Neuronal stem cell (in vitro differentiated cells): Measurements from ENCODE around the gene FSIP1.

ENCODE experiments used
- DNase-seq: peaks from one replicate; pipeline ENCODE4 v3.0.0-alpha.2; 2013; ENCODE audit warnings: low spot score
- H2AFZ ChIP-seq: one replicate; pipeline ENCODE4 v1.6.1; 2013; ENCODE audit warnings: mild to moderate bottlenecking, low read length, inconsistent platforms
- H2AK5ac ChIP-seq: 2 replicates; pipeline ENCODE4 v1.6.1; 2013; ENCODE audit warnings: low read depth, mild to moderate bottlenecking, inconsistent platforms, low read length, moderate library complexity, mixed read lengths
- H2BK120ac ChIP-seq: 2 replicates; pipeline ENCODE4 v1.6.1; 2013; ENCODE audit warnings: low read depth, mild to moderate bottlenecking, inconsistent platforms, low read length, moderate library complexity, mixed read lengths
- H2BK12ac ChIP-seq: one replicate; pipeline ENCODE4 v1.6.1; 2013; ENCODE audit warnings: low read length, inconsistent platforms
- H2BK15ac ChIP-seq: 2 replicates; pipeline ENCODE4 v1.6.1; 2013; ENCODE audit warnings: mild to moderate bottlenecking, low read length, inconsistent platforms, mixed read lengths
- H2BK5ac ChIP-seq: one replicate; pipeline ENCODE4 v1.6.1; 2013; ENCODE audit warnings: inconsistent platforms, mild to moderate bottlenecking, low read length, moderate library complexity
- H3K14ac ChIP-seq: one replicate; pipeline ENCODE4 v1.6.1; 2013; ENCODE audit warnings: low read length, inconsistent platforms
- H3K18ac ChIP-seq: 2 replicates; pipeline ENCODE4 v1.6.1; 2013; ENCODE audit warnings: low read length, inconsistent platforms
- H3K23ac ChIP-seq: 2 replicates; pipeline ENCODE4 v1.6.1; 2013; ENCODE audit warnings: low read depth, mild to moderate bottlenecking, mixed read lengths, low read length, inconsistent platforms; ENCODE audit not compliant: poor library complexity
- H3K27ac ChIP-seq: replicated peaks from 3 replicates; pipeline ENCODE4 v1.5.1; 2013; ENCODE audit warnings: low read length, inconsistent platforms
- H3K27me3 ChIP-seq, 3 experiments: 2 replicates each; pipeline ENCODE4 v1.6.1; 2013; ENCODE audit warnings: low read length in 3 of 3, mild to moderate bottlenecking in 2 of 3, inconsistent platforms in 1 of 3, low read depth in 1 of 3, mixed read lengths in 1 of 3, moderate library complexity in 1 of 3; ENCODE audit not compliant: control insufficient read depth in 3 of 3, insufficient read depth in 3 of 3
- H3K36me3 ChIP-seq, 2 donors: replicated peaks in 1 of 2; 2 replicates each; pipeline ENCODE4 v1.6.1; 2013; ENCODE audit warnings: low read length in 2 of 2; ENCODE audit not compliant: control insufficient read depth in 2 of 2, insufficient read depth in 2 of 2
- H3K4ac ChIP-seq: 2 replicates; pipeline ENCODE4 v1.6.1; 2013; ENCODE audit warnings: inconsistent platforms, mild to moderate bottlenecking, low read length, moderate library complexity
- H3K4me1 ChIP-seq, 2 donors: 1 replicate in 1 of 2; 2 replicates in 1 of 2; pipeline ENCODE4 v1.6.1; 2013; ENCODE audit warnings: low read length in 2 of 2, low read depth in 1 of 2; ENCODE audit not compliant: control insufficient read depth in 2 of 2, insufficient read depth in 1 of 2
- H3K4me2 ChIP-seq: one replicate; pipeline ENCODE4 v1.6.1; 2013; ENCODE audit warnings: mild to moderate bottlenecking, low read length, inconsistent platforms; ENCODE audit not compliant: insufficient read depth, poor library complexity, severe bottlenecking
- H3K4me3 ChIP-seq, 2 donors: 2 replicates each; pipeline ENCODE4 v1.5.1; 2013; ENCODE audit warnings: low read length in 2 of 2, mild to moderate bottlenecking in 2 of 2, inconsistent platforms in 1 of 2, moderate library complexity in 1 of 2
- H3K79me1 ChIP-seq: one replicate; pipeline ENCODE4 v1.6.1; 2013; ENCODE audit warnings: low read depth, mild to moderate bottlenecking, inconsistent platforms, low read length, moderate library complexity
- H3K9ac ChIP-seq: one replicate; pipeline ENCODE4 v1.6.1; 2013; ENCODE audit warnings: mild to moderate bottlenecking, low read depth, low read length, inconsistent platforms; ENCODE audit not compliant: poor library complexity
- H3K9me3 ChIP-seq, 2 donors: replicated peaks in 1 of 2; 2 replicates each; pipeline versions ENCODE3 to v1.6.1; 2013; ENCODE audit warnings: low read length in 2 of 2, mild to moderate bottlenecking in 2 of 2, inconsistent platforms in 1 of 2, low read depth in 1 of 2, mixed read lengths in 1 of 2, moderate library complexity in 1 of 2; ENCODE audit not compliant: control insufficient read depth in 2 of 2, insufficient read depth in 1 of 2
- H4K8ac ChIP-seq: one replicate; pipeline ENCODE4 v1.6.1; 2013; ENCODE audit warnings: low read depth, mild to moderate bottlenecking, inconsistent platforms, low read length, moderate library complexity
- H4K91ac ChIP-seq: one replicate; pipeline ENCODE4 v1.6.1; 2013; ENCODE audit warnings: low read length, low read depth, mild to moderate bottlenecking, inconsistent platforms; ENCODE audit not compliant: poor library complexity
- WGBS, 2 donors: extraction: QIAGEN DNeasy Blood & Tissue Kit; methylation state at CpG; one replicate each; pipeline ENCODE4 v1.1.7; 2013; ENCODE audit warnings: missing lambda C conversion rate in 2 of 2, mixed read lengths in 1 of 2; ENCODE audit not compliant: insufficient read length in 2 of 2, insufficient replicate concordance in 1 of 2; ENCODE audit errors: extremely low coverage in 2 of 2; 5-methylcytosine and 5-hydroxymethylcytosine counted together

Gene FSIP1

GRCh38 chr15:39598958-39599845 lies 183.4 kb downstream of the FSIP1 start:
- no peak overlapping the region for H3K9ac ChIP-seq
- H3K36me3 ChIP-seq = peaks cover 3 to 41% of the 10 kb centered on the region in 2 donors
- peaks cover 0 to 2% of the 10 kb centered on the region in 2 donors for H3K4me1 ChIP-seq
- no peak overlapping the region for H2AFZ ChIP-seq
- no peaks in the 10 kb centered on the region for H3K79me1 ChIP-seq
- no peak overlapping the region for H2AK5ac ChIP-seq
- H3K4me2 ChIP-seq = no peak overlapping the region
- DNase-seq = no peak
- no peaks in the 10 kb centered on the region for H3K27me3 ChIP-seq
- no peak overlapping the region for H3K4ac ChIP-seq
- H4K8ac ChIP-seq = no peak overlapping the region
- no CpG with 5 or more reads among the region's 12 CpGs for WGBS, 2 donors
- H2BK120ac ChIP-seq = no peak overlapping the region
- no peak overlapping the region for H3K14ac ChIP-seq
- H3K23ac ChIP-seq = no peak overlapping the region
- H3K4me3 ChIP-seq = no peak overlapping the region
- H2BK5ac ChIP-seq = no peak overlapping the region
- H2BK15ac ChIP-seq = no peak overlapping the region
- no peak overlapping the region for H2BK12ac ChIP-seq
- no peak overlapping the region for H4K91ac ChIP-seq
- no peaks in the 10 kb centered on the region for H3K9me3 ChIP-seq
- no peak overlapping the region for H3K18ac ChIP-seq
- H3K27ac ChIP-seq = no peak overlapping the region

- Histone ChIP-seq H3K36me3 (peaks cover 7 to 50% of the 10 kb centered on the region in 2 donors), H3K27ac (no peak overlapping the region), H3K4ac (no peak overlapping the region), H3K4me1 (peaks cover 0 to 2% of the 10 kb centered on the region in 2 donors), H3K18ac (no peak overlapping the region), H3K9me3 (no peaks in the 10 kb centered on the region), H3K27me3 (no peaks in the 10 kb centered on the region), H4K91ac (no peak overlapping the region), H3K79me1 (no peaks in the 10 kb centered on the region), H2BK120ac (no peak overlapping the region), H3K14ac (no peak overlapping the region), H2AK5ac (no peak overlapping the region), H4K8ac (no peak overlapping the region), H2BK15ac (no peak overlapping the region), H3K9ac (no peak overlapping the region), H3K23ac (no peak overlapping the region), H2BK5ac (no peak overlapping the region), H3K4me2 (no peak overlapping the region), H2BK12ac (no peak overlapping the region), H2AFZ (no peak overlapping the region), H3K4me3 (no peak overlapping the region)
- WGBS, 2 donors = no CpG with 5 or more reads among the region's 3 CpGs
- no peak for DNase-seq
Measured at GRCh38 chr15:39598186-39598850, 184.3 kb downstream of the FSIP1 start.

- no peak overlapping the region for H3K14ac ChIP-seq
- H2BK15ac ChIP-seq = no peak overlapping the region
- H3K27ac ChIP-seq = no peak overlapping the region
- no peak overlapping the region for H3K4me2 ChIP-seq
- H4K8ac ChIP-seq = no peak overlapping the region
- peaks cover 12 to 55% of the 10 kb centered on the region in 2 donors for H3K36me3 ChIP-seq
- H3K4me3 ChIP-seq = no peak overlapping the region
- H4K91ac ChIP-seq = no peak overlapping the region
- H3K27me3 ChIP-seq = no peaks in the 10 kb centered on the region
- H3K23ac ChIP-seq = no peak overlapping the region
- no peak overlapping the region for H2AFZ ChIP-seq
- H3K9me3 ChIP-seq = no peaks in the 10 kb centered on the region
- H3K4ac ChIP-seq = no peak overlapping the region
- H2BK120ac ChIP-seq = no peak overlapping the region
- no peak for DNase-seq
- H2BK5ac ChIP-seq = no peak overlapping the region
- no CpG with 5 or more reads among the region's 6 CpGs for WGBS, 2 donors
- no peak overlapping the region for H2AK5ac ChIP-seq
- no peak overlapping the region for H3K18ac ChIP-seq
- H3K79me1 ChIP-seq = no peaks in the 10 kb centered on the region
- H2BK12ac ChIP-seq = no peak overlapping the region
- peaks cover 0 to 2% of the 10 kb centered on the region in 2 donors for H3K4me1 ChIP-seq
- no peak overlapping the region for H3K9ac ChIP-seq
Measured at GRCh38 chr15:39597751-39598185, 184.9 kb downstream of the FSIP1 start.

GRCh38 chr15:39597336-39597735 lies 185.3 kb downstream of the FSIP1 start:
- WGBS, 2 donors = no CpG with 5 or more reads among the region's 2 CpGs
- Histone ChIP-seq H3K36me3 (peaks cover 17 to 59% of the 10 kb centered on the region in 2 donors), H3K23ac (no peak overlapping the region), H3K14ac (no peak overlapping the region), H2BK120ac (no peak overlapping the region), H3K27ac (no peak overlapping the region), H3K27me3 (no peaks in the 10 kb centered on the region), H2BK5ac (no peak overlapping the region), H3K9ac (no peak overlapping the region), H2BK12ac (no peak overlapping the region), H3K4me3 (no peak overlapping the region), H3K4me1 (peaks cover 0 to 2% of the 10 kb centered on the region in 2 donors), H3K79me1 (no peaks in the 10 kb centered on the region), H2BK15ac (no peak overlapping the region), H3K4ac (no peak overlapping the region), H2AFZ (no peak overlapping the region), H3K4me2 (no peak overlapping the region), H3K18ac (no peak overlapping the region), H4K91ac (no peak overlapping the region), H2AK5ac (no peak overlapping the region), H4K8ac (no peak overlapping the region), H3K9me3 (no peaks in the 10 kb centered on the region)
- no peak for DNase-seq
